DND-41 (cell line): ENCODE measurements around the gene MEGF6.
"Not testable (repeated sequence)": the region's sequence is repeated elsewhere in the genome, so short reads cannot be mapped to it uniquely, and the experiment has no call there.

ENCODE experiments used
- EZH2 ChIP-seq: IDR thresholded peaks from 3 replicates; pipeline ENCODE4 v1.6.1; 2012; ENCODE audit warnings: borderline replicate concordance, low read depth, mild to moderate bottlenecking, moderate library complexity, low read length, inconsistent platforms; ENCODE audit not compliant: severe bottlenecking
- TF ChIP-seq, protein P1 (sequence below): IDR thresholded peaks from 2 replicates; pipeline ENCODE4 v1.5.1; 2012; ENCODE audit warnings: borderline replicate concordance, low read length, moderate library complexity, mild to moderate bottlenecking; ENCODE audit not compliant: poor library complexity, severe bottlenecking; ENCODE audit errors: extremely low read depth

DNA sequence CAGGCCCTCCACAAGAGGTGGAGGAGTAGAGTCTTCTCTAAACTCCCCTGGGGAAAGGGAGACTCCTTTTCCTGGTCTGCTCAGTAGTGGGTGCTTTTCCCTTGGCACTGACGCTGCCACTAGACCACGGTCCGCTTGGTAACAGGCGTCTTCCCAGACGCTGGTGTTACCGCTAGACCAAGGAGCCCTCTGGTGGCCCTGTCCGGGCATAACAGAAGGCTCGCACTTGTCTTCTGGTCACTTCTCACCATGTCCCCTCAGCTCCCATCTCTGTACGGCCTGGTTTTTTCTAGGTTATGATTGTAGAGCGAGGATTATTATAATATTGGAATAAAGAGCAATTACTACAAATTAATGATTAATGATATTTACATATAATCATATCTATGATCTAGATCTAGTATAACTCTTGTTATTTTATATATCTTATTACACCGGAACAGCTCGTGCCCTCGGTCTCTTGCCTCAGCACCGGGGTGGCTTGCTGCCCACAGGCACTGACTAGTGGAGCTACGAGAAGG lies 9.9 kb upstream of the MEGF6 start:
- TF ChIP-seq, protein P1, sequence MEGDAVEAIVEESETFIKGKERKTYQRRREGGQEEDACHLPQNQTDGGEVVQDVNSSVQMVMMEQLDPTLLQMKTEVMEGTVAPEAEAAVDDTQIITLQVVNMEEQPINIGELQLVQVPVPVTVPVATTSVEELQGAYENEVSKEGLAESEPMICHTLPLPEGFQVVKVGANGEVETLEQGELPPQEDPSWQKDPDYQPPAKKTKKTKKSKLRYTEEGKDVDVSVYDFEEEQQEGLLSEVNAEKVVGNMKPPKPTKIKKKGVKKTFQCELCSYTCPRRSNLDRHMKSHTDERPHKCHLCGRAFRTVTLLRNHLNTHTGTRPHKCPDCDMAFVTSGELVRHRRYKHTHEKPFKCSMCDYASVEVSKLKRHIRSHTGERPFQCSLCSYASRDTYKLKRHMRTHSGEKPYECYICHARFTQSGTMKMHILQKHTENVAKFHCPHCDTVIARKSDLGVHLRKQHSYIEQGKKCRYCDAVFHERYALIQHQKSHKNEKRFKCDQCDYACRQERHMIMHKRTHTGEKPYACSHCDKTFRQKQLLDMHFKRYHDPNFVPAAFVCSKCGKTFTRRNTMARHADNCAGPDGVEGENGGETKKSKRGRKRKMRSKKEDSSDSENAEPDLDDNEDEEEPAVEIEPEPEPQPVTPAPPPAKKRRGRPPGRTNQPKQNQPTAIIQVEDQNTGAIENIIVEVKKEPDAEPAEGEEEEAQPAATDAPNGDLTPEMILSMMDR, result peak; percentile 46
- TF ChIP-seq EZH2, result not testable (repeated sequence)
